RWPE2 (cell line): ENCODE measurements around the gene POFUT1.
"Not testable (repeated sequence)": the region's sequence is repeated elsewhere in the genome, so short reads cannot be mapped to it uniquely, and the experiment has no call there.

ENCODE experiments used
- ATAC-seq: fragments of 200-7000 bp; cut with Tn5 transposase; 3 replicates; pipeline ENCODE4 v1.9.1; 2021; ENCODE audit warnings: low read depth
- DNase-seq: peaks from one replicate; pipeline ENCODE4 v3.0.0-alpha.2; 2020; ENCODE audit warnings: low spot score
- H3K27ac ChIP-seq: fragments of 450-650 bp; 2 replicates; pipeline ENCODE4 v1.5.1; 2017; ENCODE audit warnings: mild to moderate bottlenecking; ENCODE audit not compliant: poor library complexity, severe bottlenecking
- H3K27me3 ChIP-seq: fragments of 250-450 bp; sonication (Bioruptor Pico); 2 replicates; pipeline ENCODE4 v1.5.1; 2021; ENCODE audit warnings: mild to moderate bottlenecking, moderate library complexity; ENCODE audit not compliant: insufficient read depth, poor library complexity, severe bottlenecking
- H3K36me3 ChIP-seq: fragments of 250-450 bp; sonication (Bioruptor Pico); 2 replicates; pipeline ENCODE4 v1.5.1; 2020; ENCODE audit warnings: low read depth, mild to moderate bottlenecking, moderate library complexity
- H3K4me1 ChIP-seq: fragments of 250-450 bp; sonication (Bioruptor Pico); 2 replicates; pipeline ENCODE4 v1.5.1; 2021; ENCODE audit warnings: mild to moderate bottlenecking, moderate library complexity; ENCODE audit not compliant: insufficient read depth, poor library complexity, severe bottlenecking
- H3K4me3 ChIP-seq: fragments of 250-450 bp; sonication (Bioruptor Pico); 2 replicates; pipeline ENCODE4 v1.5.1; 2021; ENCODE audit warnings: mild to moderate bottlenecking, moderate library complexity; ENCODE audit not compliant: severe bottlenecking
- H3K9me3 ChIP-seq: fragments of 250-450 bp; sonication (Bioruptor Pico); 2 replicates; pipeline ENCODE4 v1.5.1; 2021; ENCODE audit warnings: mild to moderate bottlenecking, moderate library complexity; ENCODE audit not compliant: severe bottlenecking
- TF ChIP-seq, protein P1 (sequence below): fragments of 450-650 bp; IDR thresholded peaks from one replicate; pipeline ENCODE4 v1.5.1; 2017; ENCODE audit warnings: mild to moderate bottlenecking, moderate library complexity; ENCODE audit not compliant: poor library complexity, severe bottlenecking

The POFUT1 gene

DNA sequence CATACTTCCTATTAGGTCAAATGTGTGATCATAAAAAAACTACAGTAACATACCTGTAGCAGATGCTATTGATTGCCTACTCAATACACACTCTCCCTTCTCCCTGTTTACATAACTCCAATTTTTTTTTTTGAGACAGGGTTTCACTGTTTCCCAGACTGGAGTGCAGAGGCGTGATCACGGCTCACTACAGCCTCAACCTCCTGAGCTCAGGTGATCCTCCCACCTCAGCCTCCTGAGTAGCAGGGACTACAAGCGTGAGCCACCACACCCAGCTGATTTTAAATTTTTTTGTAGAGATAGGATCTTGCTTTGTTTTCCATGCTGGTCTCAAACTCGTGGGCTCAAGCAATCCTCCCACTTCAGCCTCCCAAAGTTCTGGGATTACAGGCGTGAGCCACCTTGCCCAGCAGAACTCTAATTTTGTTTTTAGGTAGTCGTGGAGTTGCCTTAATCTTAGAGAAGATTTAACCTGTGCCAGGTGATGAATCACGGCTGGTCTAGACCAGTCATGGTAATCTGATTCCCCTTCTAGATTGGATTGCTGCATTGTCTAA lies 55.8 kb downstream of the POFUT1 start:
- TF ChIP-seq, protein P1, sequence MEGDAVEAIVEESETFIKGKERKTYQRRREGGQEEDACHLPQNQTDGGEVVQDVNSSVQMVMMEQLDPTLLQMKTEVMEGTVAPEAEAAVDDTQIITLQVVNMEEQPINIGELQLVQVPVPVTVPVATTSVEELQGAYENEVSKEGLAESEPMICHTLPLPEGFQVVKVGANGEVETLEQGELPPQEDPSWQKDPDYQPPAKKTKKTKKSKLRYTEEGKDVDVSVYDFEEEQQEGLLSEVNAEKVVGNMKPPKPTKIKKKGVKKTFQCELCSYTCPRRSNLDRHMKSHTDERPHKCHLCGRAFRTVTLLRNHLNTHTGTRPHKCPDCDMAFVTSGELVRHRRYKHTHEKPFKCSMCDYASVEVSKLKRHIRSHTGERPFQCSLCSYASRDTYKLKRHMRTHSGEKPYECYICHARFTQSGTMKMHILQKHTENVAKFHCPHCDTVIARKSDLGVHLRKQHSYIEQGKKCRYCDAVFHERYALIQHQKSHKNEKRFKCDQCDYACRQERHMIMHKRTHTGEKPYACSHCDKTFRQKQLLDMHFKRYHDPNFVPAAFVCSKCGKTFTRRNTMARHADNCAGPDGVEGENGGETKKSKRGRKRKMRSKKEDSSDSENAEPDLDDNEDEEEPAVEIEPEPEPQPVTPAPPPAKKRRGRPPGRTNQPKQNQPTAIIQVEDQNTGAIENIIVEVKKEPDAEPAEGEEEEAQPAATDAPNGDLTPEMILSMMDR: no peak
- Histone ChIP-seq H3K36me3 (no peaks in the 10 kb centered on the region), H3K4me3 (no peak overlapping the region), H3K4me1 (no peaks in the 10 kb centered on the region), H3K27me3 (no peaks in the 10 kb centered on the region), H3K9me3 (no peaks in the 10 kb centered on the region), H3K27ac (no peak overlapping the region)
- DNase-seq (no peak), ATAC-seq (peak; percentile 91)

DNA sequence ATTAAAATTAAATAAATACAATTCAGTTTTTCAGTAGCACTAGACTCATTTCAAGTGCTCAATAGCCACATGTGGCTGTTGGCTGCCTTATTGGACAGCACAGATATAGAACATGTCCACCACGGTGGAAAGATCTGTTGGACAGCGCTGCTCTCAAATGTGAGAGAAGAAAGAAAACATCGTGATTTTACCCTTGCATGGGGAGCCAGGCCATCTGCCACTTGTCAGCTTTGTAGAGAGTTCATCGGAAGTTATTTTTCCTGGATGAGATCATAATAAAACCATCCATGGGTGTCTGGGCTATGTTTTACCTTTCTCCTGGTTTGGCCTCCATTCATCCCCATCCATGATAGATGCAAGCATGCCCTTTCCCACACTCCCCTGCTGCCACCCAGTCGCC lies 63.9 kb downstream of the POFUT1 start:
- Histone ChIP-seq H3K36me3 (no peaks in the 10 kb centered on the region), H3K27me3 (no peaks in the 10 kb centered on the region), H3K4me1 (no peaks in the 10 kb centered on the region), H3K9me3 (no peaks in the 10 kb centered on the region), H3K4me3 (no peak overlapping the region), H3K27ac (no peak overlapping the region)
- DNase-seq (no peak), ATAC-seq (no peak)
- TF ChIP-seq, protein P1: no peak

DNA sequence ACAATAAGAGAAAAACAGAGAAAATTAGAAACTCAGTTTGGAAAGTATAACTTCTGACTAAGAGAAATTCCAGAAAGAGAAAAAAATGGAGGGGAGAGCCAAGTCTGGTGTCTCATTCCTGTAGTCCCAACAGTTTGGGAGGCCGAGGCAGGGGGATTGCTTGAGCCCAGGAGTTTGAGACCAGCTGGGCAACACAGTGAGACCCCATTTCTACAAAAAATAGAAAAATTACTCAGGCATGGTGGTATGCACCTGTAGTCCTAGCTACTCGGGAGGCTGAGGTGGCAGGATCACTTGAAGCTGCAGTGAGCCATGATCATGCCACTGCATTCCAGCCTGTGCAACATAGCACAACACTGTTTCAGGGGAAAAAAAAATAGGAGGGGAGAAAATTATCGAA lies 66.7 kb downstream of the POFUT1 start:
- no peak for ATAC-seq
- TF ChIP-seq, protein P1: no peak
- H3K9me3 ChIP-seq: no peaks in the 10 kb centered on the region

DNA sequence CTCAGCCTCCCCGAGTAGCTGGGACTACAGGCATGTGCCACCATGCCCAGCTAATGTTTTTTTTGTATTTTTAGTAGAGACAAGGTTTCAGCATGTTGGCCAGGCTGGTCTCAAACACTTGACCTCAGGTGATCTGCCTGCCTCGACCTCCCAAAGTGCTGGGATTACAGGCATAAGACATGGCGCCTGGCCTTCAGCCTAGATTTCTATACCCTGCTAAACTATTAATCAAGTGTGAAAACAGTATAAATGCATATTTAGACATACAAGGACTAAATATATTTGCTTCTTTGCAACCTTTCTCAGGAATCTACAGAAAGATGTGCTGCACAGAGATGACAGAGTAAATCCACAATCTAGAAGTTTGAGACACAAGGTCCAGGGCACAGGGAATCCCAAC lies 67.5 kb downstream of the POFUT1 start:
- H3K27ac ChIP-seq, ATAC-seq, H3K27me3 ChIP-seq, H3K36me3 ChIP-seq, DNase-seq, H3K4me3 ChIP-seq, H3K4me1 ChIP-seq, H3K9me3 ChIP-seq: not testable (repeated sequence)

More for the DNA sequence above, 66.7 kb downstream of the POFUT1 start:
- Histone ChIP-seq H3K27ac (no peak overlapping the region), H3K4me3 (no peak overlapping the region), H3K4me1 (peaks cover 4% of the 10 kb centered on the region), H3K36me3 (no peaks in the 10 kb centered on the region), H3K27me3 (no peaks in the 10 kb centered on the region)
- no peak for DNase-seq

DNA sequence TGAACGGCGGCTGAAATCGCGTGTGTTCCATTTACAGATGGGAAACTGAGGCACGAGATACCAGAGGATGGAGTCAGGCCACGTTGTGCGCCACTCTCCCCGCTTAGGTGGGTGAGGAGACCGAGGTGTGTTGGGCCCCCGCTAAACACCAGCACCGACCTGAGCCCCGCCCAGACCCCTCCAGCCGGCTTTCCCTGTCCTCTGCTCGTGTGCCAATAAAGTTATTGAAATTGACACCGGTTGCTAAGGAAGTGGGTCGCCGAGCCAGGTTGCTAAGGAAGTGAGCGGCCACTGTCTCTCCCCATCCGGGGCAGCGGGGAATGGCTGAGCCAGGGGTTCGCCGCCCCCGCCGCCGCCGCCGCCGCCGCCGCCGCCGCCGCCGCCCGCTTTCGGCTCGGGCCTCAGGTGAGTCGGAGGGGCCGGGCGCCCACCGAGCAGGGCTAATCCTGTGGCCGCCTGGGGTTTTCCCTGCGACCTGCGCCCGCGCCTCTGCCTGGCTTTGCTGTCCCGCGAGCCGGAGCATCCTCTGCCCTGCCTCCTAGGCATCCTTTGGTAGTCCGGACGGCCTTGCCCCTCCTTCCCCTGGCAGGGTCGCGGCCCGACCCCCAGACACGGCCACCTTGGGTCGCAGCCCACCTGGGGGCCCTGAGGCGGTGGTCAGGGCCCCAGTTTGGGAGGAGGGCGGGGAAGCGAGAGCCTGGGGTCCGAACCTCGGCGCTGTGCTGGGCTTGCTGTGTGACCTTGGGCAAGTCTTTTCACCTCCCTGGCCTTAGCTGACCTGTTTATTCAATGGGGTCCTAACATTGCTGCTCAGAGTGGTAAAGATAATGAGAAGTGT lies 69.9 kb downstream of the POFUT1 start, which contains the start of gene KIF3B:
KIF3B (plus strand) TSS at position 291 of the 838 bp plus-strand sequence. CDS start 32,127 bp downstream, outside the sequence.
- TF ChIP-seq, protein P1: no peak
- Histone ChIP-seq H3K9me3 (no peaks in the 10 kb centered on the region), H3K27ac (peak within 1 kb of the TSS; percentile 10), H3K4me3 (peak within 1 kb of the TSS; percentile 94), H3K36me3 (peaks cover 10% of the 10 kb centered on the region; the same call in 1 of the 2 replicates), H3K27me3 (no peaks in the 10 kb centered on the region), H3K4me1 (peaks cover 4% of the 10 kb centered on the region)
- DNase-seq (peak; percentile 99), ATAC-seq (peak; percentile 93)
